Measurements from ENCODE around the gene LEPROT. TPM values are rescaled to one million over a fixed set of nuclear protein-coding genes. Genes with fewer than 3 reads are reported as not detected.

Gene LEPROT
- total and polyA plus RNA-seq, 9 donors = 57.4 to 115 (median 72.0) TPM

GRCh38 chr1:65441464-65441863 lies 21.0 kb downstream of the LEPROT start:
- H3K36me3 ChIP-seq = no peaks in the 10 kb centered on the region
- TF ChIP-seq EP300 (IDR thresholded peaks at IDR 0.05) (no peak), CTCF (IDR thresholded peaks at IDR 0.05) (no peak), POLR2A (IDR thresholded peaks at IDR 0.05) (no peak)
- H3K4me3 ChIP-seq = no peak overlapping the region
- peaks cover 1% of the 10 kb centered on the region for H3K4me1 ChIP-seq (ENCODE audit: insufficient read depth)
- no peak for DNase-seq
- intact Hi-C loops (cut with DNase I) = no loop called here
- WGBS, 3 donors = 41 to 60% (median 54%) methylated on average over 3 of the region's 3 CpGs
- H3K27me3 ChIP-seq = no peaks in the 10 kb centered on the region
- no peaks in the 10 kb centered on the region for H3K9me3 ChIP-seq
- H3K27ac ChIP-seq = no peak overlapping the region

- no peak for TF ChIP-seq CTCF (IDR thresholded peaks at IDR 0.05)
- no peak for TF ChIP-seq EP300 (IDR thresholded peaks at IDR 0.05)
- no peak for TF ChIP-seq POLR2A (IDR thresholded peaks at IDR 0.05)
- no peaks in the 10 kb centered on the region for H3K9me3 ChIP-seq
- H3K27me3 ChIP-seq = no peaks in the 10 kb centered on the region
- 91 to 100% (median 97%) methylated on average over 1 of the region's 1 CpG for WGBS, 3 donors
- intact Hi-C loops (cut with DNase I) = no loop called here
- no peak overlapping the region for H3K4me3 ChIP-seq
- H3K4me1 ChIP-seq (ENCODE audit: insufficient read depth) = peaks cover 1% of the 10 kb centered on the region
- no peak for DNase-seq
- H3K27ac ChIP-seq = no peak overlapping the region
- H3K36me3 ChIP-seq = no peaks in the 10 kb centered on the region
These were observed 22.0 kb downstream of the LEPROT start for GRCh38 chr1:65442442-65442841.

GRCh38 chr1:65443647-65444046 lies 23.2 kb downstream of the LEPROT start:
- Histone ChIP-seq H3K9me3 (no peaks in the 10 kb centered on the region), H3K4me1 (ENCODE audit: insufficient read depth) (peaks cover 1% of the 10 kb centered on the region), H3K4me3 (no peak overlapping the region), H3K36me3 (no peaks in the 10 kb centered on the region), H3K27ac (no peak overlapping the region), H3K27me3 (no peaks in the 10 kb centered on the region)
- WGBS, 3 donors = 92 to 95% (median 94%) methylated on average over 2 of the region's 2 CpGs
- DNase-seq = no peak
- intact Hi-C loops (cut with DNase I) = no loop called here
- TF ChIP-seq POLR2A (IDR thresholded peaks at IDR 0.05) (no peak), CTCF (IDR thresholded peaks at IDR 0.05) (no peak), EP300 (IDR thresholded peaks at IDR 0.05) (no peak)

DNA sequence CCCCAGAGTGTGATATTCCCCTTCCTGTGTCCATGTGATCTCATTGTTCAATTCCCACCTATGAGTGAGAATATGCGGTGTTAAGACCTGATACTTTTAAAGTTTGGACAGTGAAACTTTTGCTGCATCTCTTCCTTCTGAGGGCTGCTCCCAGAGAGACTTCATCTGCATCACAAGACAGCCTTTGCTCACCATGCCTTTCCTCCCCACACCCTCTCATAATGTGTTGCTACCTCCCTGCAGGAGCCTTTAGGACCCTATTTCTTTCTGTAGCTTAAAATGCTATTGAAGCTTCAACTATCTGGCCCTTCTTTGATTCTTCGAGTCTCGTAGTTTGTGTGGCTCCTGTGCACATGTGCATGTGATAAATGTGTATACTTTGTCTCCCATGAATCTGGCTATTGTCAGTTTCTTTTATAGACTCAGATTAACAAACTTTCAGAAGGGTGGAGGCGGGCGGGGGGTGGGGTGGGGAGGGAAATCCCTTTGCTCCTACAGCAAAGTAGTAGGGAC lies 23.7 kb downstream of the LEPROT start:
- Histone ChIP-seq H3K9me3 (no peaks in the 10 kb centered on the region), H3K27me3 (no peaks in the 10 kb centered on the region), H3K36me3 (no peaks in the 10 kb centered on the region), H3K4me1 (ENCODE audit: insufficient read depth) (peaks cover 1% of the 10 kb centered on the region), H3K27ac (no peak overlapping the region), H3K4me3 (no peak overlapping the region)
- WGBS, 3 donors = 79 to 92% (median 83%) methylated on average over 5 of the region's 5 CpGs
- DNase-seq = no peak
- no peak for TF ChIP-seq EP300 (IDR thresholded peaks at IDR 0.05)
- TF ChIP-seq CTCF (IDR thresholded peaks at IDR 0.05) = no peak
- no peak for TF ChIP-seq POLR2A (IDR thresholded peaks at IDR 0.05)
- intact Hi-C loops (cut with DNase I) = no loop called here

Measured in ovary (tissue), 9 donors.